Measurements from ENCODE around the gene ITGB1BP2. TPM values are rescaled to one million over a fixed set of nuclear protein-coding genes. Genes with fewer than 3 reads are reported as not detected.
A peak's percentile ranks its signal among the peaks of the same experiment; 100 is the strongest.
"Not testable (repeated sequence)": the region's sequence is repeated elsewhere in the genome, so short reads cannot be mapped to it uniquely, and the experiment has no call there.

Gene ITGB1BP2
- total RNA-seq, 1 donor from 2014 or later: 1.7 TPM

- intact Hi-C loops (cut with DNase I): no loop called here
- TF ChIP-seq POLR2AphosphoS5 (IDR thresholded peaks at IDR 0.05; ENCODE audit: insufficient read depth in 1 of 2, low read depth in 1 of 2): no peak
- no peak for TF ChIP-seq POLR2A (IDR thresholded peaks at IDR 0.05)
- no peak for TF ChIP-seq CTCF (IDR thresholded peaks at IDR 0.05)
- H3K36me3 ChIP-seq: no peaks in the 10 kb centered on the region
- peak overlapping the region; percentile 84 for H3K27ac ChIP-seq
- DNase-seq (ENCODE audit: extremely low spot score in 2 of 2): no peak
- H3K4me3 ChIP-seq: no peak overlapping the region
- H3K4me1 ChIP-seq: peaks cover 16% of the 10 kb centered on the region
- no peaks in the 10 kb centered on the region for H3K27me3 ChIP-seq
- no peaks in the 10 kb centered on the region for H3K9me3 ChIP-seq
Measured at GRCh38 chrX:71256051-71256450, 45.5 kb upstream of the ITGB1BP2 start.

- DNase-seq (ENCODE audit: extremely low spot score in 2 of 2): no peak
- Histone ChIP-seq H3K27me3 (no peaks in the 10 kb centered on the region), H3K27ac (no peak overlapping the region), H3K9me3 (no peaks in the 10 kb centered on the region), H3K4me3 (no peak overlapping the region), H3K36me3 (no peaks in the 10 kb centered on the region), H3K4me1 (peaks cover 15% of the 10 kb centered on the region)
- TF ChIP-seq POLR2AphosphoS5 (IDR thresholded peaks at IDR 0.05; ENCODE audit: insufficient read depth in 1 of 2, low read depth in 1 of 2) (no peak), POLR2A (IDR thresholded peaks at IDR 0.05) (no peak), CTCF (IDR thresholded peaks at IDR 0.05) (no peak)
- intact Hi-C loops (cut with DNase I): no loop called here
Measured at GRCh38 chrX:71256856-71257255, 44.7 kb upstream of the ITGB1BP2 start.

- DNase-seq (ENCODE audit: extremely low spot score in 2 of 2); H3K27me3 ChIP-seq; H3K27ac ChIP-seq; intact Hi-C loops (cut with DNase I); H3K4me3 ChIP-seq; H3K9me3 ChIP-seq; H3K36me3 ChIP-seq; H3K4me1 ChIP-seq: not testable (repeated sequence)
Measured at GRCh38 chrX:71268624-71269023, 32.9 kb upstream of the ITGB1BP2 start.

- H3K27ac ChIP-seq: no peak overlapping the region
- no peaks in the 10 kb centered on the region for H3K9me3 ChIP-seq
- H3K36me3 ChIP-seq: no peaks in the 10 kb centered on the region
- no peaks in the 10 kb centered on the region for H3K4me1 ChIP-seq
- no peak overlapping the region for H3K4me3 ChIP-seq
- DNase-seq (ENCODE audit: extremely low spot score in 2 of 2): no peak
- intact Hi-C loops (cut with DNase I): no loop called here
- TF ChIP-seq POLR2AphosphoS5 (IDR thresholded peaks at IDR 0.05; ENCODE audit: insufficient read depth in 1 of 2, low read depth in 1 of 2) (no peak), POLR2A (IDR thresholded peaks at IDR 0.05) (no peak), CTCF (IDR thresholded peaks at IDR 0.05) (no peak)
- no peaks in the 10 kb centered on the region for H3K27me3 ChIP-seq
Measured at GRCh38 chrX:71269801-71270395, 31.7 kb upstream of the ITGB1BP2 start.

- H3K4me1 ChIP-seq; H3K9me3 ChIP-seq; H3K27me3 ChIP-seq; H3K27ac ChIP-seq; intact Hi-C loops (cut with DNase I); H3K4me3 ChIP-seq; H3K36me3 ChIP-seq; DNase-seq (ENCODE audit: extremely low spot score in 2 of 2): not testable (repeated sequence)
Measured at GRCh38 chrX:71272313-71272712, 29.2 kb upstream of the ITGB1BP2 start.

- intact Hi-C loops (cut with DNase I); H3K9me3 ChIP-seq; H3K27me3 ChIP-seq; H3K27ac ChIP-seq; H3K36me3 ChIP-seq; H3K4me3 ChIP-seq; DNase-seq (ENCODE audit: extremely low spot score in 2 of 2): not testable (repeated sequence)
- peaks cover 10% of the 10 kb centered on the region for H3K4me1 ChIP-seq
Measured at GRCh38 chrX:71281300-71281699, 20.2 kb upstream of the ITGB1BP2 start.

All from vagina (tissue), 2 donors.